ENCODE measurements around the gene C1orf174.

- TF ChIP-seq CTCF (IDR thresholded peaks at IDR 0.05; ENCODE audit: poor library complexity) (no peak), EZH2 (IDR thresholded peaks at IDR 0.05; ENCODE audit: borderline replicate concordance) (no peak), EZH2phosphoT487 (IDR thresholded peaks at IDR 0.05; ENCODE audit: low read depth, severe bottlenecking, unreplicated experiment) (no peak)
These were observed 49.2 kb downstream of the C1orf174 start for GRCh38 chr1:3850857-3851256.

Measured in hepatocyte (in vitro differentiated cells).